Astrocyte (in vitro differentiated cells and primary cell): Measurements from ENCODE around the gene TNFSF13B. TPM values are rescaled to one million over a fixed set of nuclear protein-coding genes. Genes with fewer than 3 reads are reported as not detected.

Experiments used
- DNase-seq: peaks from one replicate; pipeline ENCODE4 v3.0.0-alpha.2; 2010; ENCODE audit warnings: low read depth
- FAIRE-seq: peaks from 2 replicates; lab custom pipeline; 2011; peaks lifted over from hg19 to GRCh38; lab: Jason Lieb, UNC
- H2AFZ ChIP-seq: 2 replicates; pipeline ENCODE4 v1.6.0; 2012; ENCODE audit warnings: low read depth, low read length, inconsistent platforms
- H3K27ac ChIP-seq: 2 replicates; pipeline ENCODE4 v1.5.1; 2011; ENCODE audit warnings: low read depth, low read length, inconsistent platforms
- H3K27me3 ChIP-seq: 2 replicates; pipeline ENCODE4 v1.6.0; 2011; ENCODE audit warnings: low read length, inconsistent platforms; ENCODE audit not compliant: insufficient read depth
- H3K36me3 ChIP-seq: 2 replicates; pipeline ENCODE4 v1.5.1; 2011; ENCODE audit warnings: low read length, inconsistent platforms; ENCODE audit not compliant: insufficient read depth
- H3K4me1 ChIP-seq: 2 replicates; pipeline ENCODE4 v1.5.1; 2011; ENCODE audit warnings: low read length, inconsistent platforms; ENCODE audit not compliant: insufficient read depth
- H3K4me2 ChIP-seq: 2 replicates; pipeline ENCODE4 v1.6.0; 2012; ENCODE audit warnings: low read length, inconsistent platforms
- H3K4me3 ChIP-seq: 2 replicates; pipeline ENCODE4 v1.5.1; 2011; ENCODE audit warnings: low read depth, mild to moderate bottlenecking, low read length, inconsistent platforms; ENCODE audit not compliant: insufficient read depth
- H3K79me2 ChIP-seq: 2 replicates; pipeline ENCODE4 v1.6.0; 2012; ENCODE audit warnings: mild to moderate bottlenecking, low read length, inconsistent platforms; ENCODE audit not compliant: insufficient read depth
- H3K9ac ChIP-seq: 2 replicates; pipeline ENCODE4 v1.6.0; 2012; ENCODE audit warnings: mild to moderate bottlenecking, low read length, inconsistent platforms
- H3K9me3 ChIP-seq: 2 replicates; pipeline ENCODE4 v1.5.1; 2012; ENCODE audit warnings: low read depth, mild to moderate bottlenecking, low read length, inconsistent platforms; ENCODE audit not compliant: insufficient read depth
- H4K20me1 ChIP-seq: 2 replicates; pipeline ENCODE4 v1.6.0; 2012; ENCODE audit warnings: low read length, inconsistent platforms; ENCODE audit not compliant: insufficient read depth
- H3K27ac Mint-ChIP-seq: one replicate; pipeline ENCODE4 v1.8.0; 2021; ENCODE audit warnings: mild to moderate bottlenecking, mixed read lengths; ENCODE audit not compliant: unreplicated experiment
- H3K27me3 Mint-ChIP-seq: one replicate; pipeline ENCODE4 v1.8.0; 2021; ENCODE audit warnings: low read depth, mixed read lengths; ENCODE audit not compliant: unreplicated experiment
- H3K36me3 Mint-ChIP-seq: one replicate; pipeline ENCODE4 v1.8.0; 2021; ENCODE audit warnings: low read depth, mixed read lengths; ENCODE audit not compliant: unreplicated experiment
- H3K4me1 Mint-ChIP-seq: one replicate; pipeline ENCODE4 v1.8.0; 2021; ENCODE audit warnings: low read depth, mixed read lengths; ENCODE audit not compliant: unreplicated experiment
- H3K4me3 Mint-ChIP-seq: one replicate; pipeline ENCODE4 v1.8.0; 2021; ENCODE audit warnings: mild to moderate bottlenecking, moderate library complexity, mixed read lengths; ENCODE audit not compliant: unreplicated experiment
- H3K9me3 Mint-ChIP-seq: one replicate; pipeline ENCODE4 v1.8.0; 2021; ENCODE audit warnings: mild to moderate bottlenecking, mixed read lengths; ENCODE audit not compliant: unreplicated experiment
- CTCF ChIP-seq: IDR thresholded peaks from 2 replicates; pipeline ENCODE4 v1.5.1; 2011; ENCODE audit warnings: low read depth, mild to moderate bottlenecking, inconsistent platforms, low read length, moderate library complexity; ENCODE audit not compliant: insufficient read depth
- EZH2 ChIP-seq: IDR thresholded peaks from 2 replicates; pipeline ENCODE4 v1.6.1; 2012; ENCODE audit warnings: mild to moderate bottlenecking, low read length, inconsistent platforms; ENCODE audit not compliant: insufficient read depth
- total RNA-seq: library from RNA; stranded (reverse); gene quantifications from 2 replicates; pipeline ENCODE4 v1.2.1, GENCODE V29; 2021

TNFSF13B gene
- total RNA-seq, 1 donor from 2014 or later: 1.7 TPM

GRCh38 chr13:108223687-108224503 lies 45.6 kb upstream of the TNFSF13B start:
- Mint-ChIP-seq H3K9me3 (no peaks in the 10 kb centered on the region), H3K4me3 (no peak overlapping the region), H3K27me3 (no peaks in the 10 kb centered on the region), H3K27ac (no peak overlapping the region), H3K36me3 (no peaks in the 10 kb centered on the region), H3K4me1 (peaks cover 27% of the 10 kb centered on the region)
- H3K27ac ChIP-seq: no peak overlapping the region
- H2AFZ ChIP-seq: no peak overlapping the region
- H3K9me3 ChIP-seq: no peaks in the 10 kb centered on the region
- peaks cover 90% of the 10 kb centered on the region for H3K79me2 ChIP-seq
- H3K4me2 ChIP-seq: no peak overlapping the region
- H3K36me3 ChIP-seq: no peaks in the 10 kb centered on the region
- no peak for TF ChIP-seq CTCF
- TF ChIP-seq EZH2: no peak
- H3K9ac ChIP-seq: no peak overlapping the region
- H3K4me3 ChIP-seq: no peak overlapping the region
- peaks cover 64% of the 10 kb centered on the region for H4K20me1 ChIP-seq
- DNase-seq (no peak), FAIRE-seq (no peak)
- peaks cover 7% of the 10 kb centered on the region for H3K4me1 ChIP-seq
- H3K27me3 ChIP-seq: no peaks in the 10 kb centered on the region

GRCh38 chr13:108225440-108225839 lies 44.1 kb upstream of the TNFSF13B start:
- DNase-seq (no peak), FAIRE-seq (no peak)

More at GRCh38 chr13:108225440-108225839, 44.1 kb upstream of the TNFSF13B start:
- Histone ChIP-seq H4K20me1 (peaks cover 66% of the 10 kb centered on the region), H3K36me3 (no peaks in the 10 kb centered on the region), H3K4me1 (no peaks in the 10 kb centered on the region), H3K27ac (no peak overlapping the region), H3K4me3 (no peak overlapping the region), H2AFZ (no peak overlapping the region), H3K27me3 (no peaks in the 10 kb centered on the region), H3K9ac (no peak overlapping the region), H3K9me3 (no peaks in the 10 kb centered on the region), H3K4me2 (no peak overlapping the region), H3K79me2 (peaks cover 90% of the 10 kb centered on the region)
- TF ChIP-seq EZH2 (no peak), CTCF (no peak)
- H3K27ac Mint-ChIP-seq: no peak overlapping the region
- H3K4me3 Mint-ChIP-seq: no peak overlapping the region
- no peaks in the 10 kb centered on the region for H3K9me3 Mint-ChIP-seq
- H3K36me3 Mint-ChIP-seq: no peaks in the 10 kb centered on the region
- H3K4me1 Mint-ChIP-seq: peaks cover 17% of the 10 kb centered on the region
- H3K27me3 Mint-ChIP-seq: no peaks in the 10 kb centered on the region
